Ishikawa (cell line): Measurements from ENCODE around the gene DIAPH1.

Source experiments
- CEBPB ChIP-seq: IDR thresholded peaks from 2 replicates; pipeline ENCODE4 v1.6.1; 2012
- CREB1 ChIP-seq: IDR thresholded peaks from 2 replicates; pipeline ENCODE4 v1.6.1; 2012; ENCODE audit warnings: low read depth
- EGR1 ChIP-seq: IDR thresholded peaks from 2 replicates; pipeline ENCODE4 v1.6.1; 2012
- EP300 ChIP-seq: IDR thresholded peaks from 2 replicates; pipeline ENCODE4 v1.6.1; 2012; ENCODE audit warnings: borderline replicate concordance
- FOXM1 ChIP-seq: IDR thresholded peaks from 2 replicates; pipeline ENCODE4 v1.6.1; 2012; ENCODE audit warnings: low read depth, borderline replicate concordance
- RAD21 ChIP-seq: IDR thresholded peaks from 2 replicates; pipeline ENCODE4 v1.6.1; 2012; ENCODE audit warnings: low read depth
- REST ChIP-seq: IDR thresholded peaks from 2 replicates; pipeline ENCODE4 v1.6.1; 2012; ENCODE audit warnings: low read depth, mild to moderate bottlenecking
- TAF1 ChIP-seq: IDR thresholded peaks from 2 replicates; pipeline ENCODE4 v1.6.1; 2012; ENCODE audit warnings: low read depth, mild to moderate bottlenecking
- TCF12 ChIP-seq: IDR thresholded peaks from 2 replicates; pipeline ENCODE4 v1.6.1; 2012; ENCODE audit warnings: low read depth
- YY1 ChIP-seq: IDR thresholded peaks from 2 replicates; pipeline ENCODE4 v1.6.1; 2012; ENCODE audit warnings: low read depth
- TF ChIP-seq, protein P1 (sequence below): IDR thresholded peaks from 2 replicates; pipeline ENCODE4 v1.6.1; 2012

DNA sequence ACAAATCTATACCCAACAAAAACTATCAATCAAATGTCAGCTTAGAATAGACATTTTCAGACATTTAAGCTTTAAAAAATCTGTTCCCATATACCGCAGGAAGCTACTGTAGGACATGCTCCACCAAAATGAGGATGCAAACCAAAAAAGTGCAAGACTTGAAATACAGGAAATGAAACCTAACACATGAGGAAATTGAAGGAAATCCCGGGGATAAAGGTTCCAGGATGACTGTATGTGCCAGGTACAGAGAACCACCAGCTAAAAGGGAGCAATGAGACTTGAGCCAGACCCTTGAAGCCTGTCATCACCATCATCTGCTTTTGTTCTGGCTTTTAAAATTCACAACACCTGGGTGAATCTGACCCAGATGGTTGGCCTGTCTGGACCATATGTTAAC lies 21.4 kb downstream of the DIAPH1 start:
- TF ChIP-seq FOXM1 (no peak), REST (no peak), YY1 (no peak), EGR1 (no peak), TAF1 (no peak), CEBPB (no peak), EP300 (no peak), RAD21 (no peak), CREB1 (no peak), TCF12 (no peak)
- TF ChIP-seq, protein P1, sequence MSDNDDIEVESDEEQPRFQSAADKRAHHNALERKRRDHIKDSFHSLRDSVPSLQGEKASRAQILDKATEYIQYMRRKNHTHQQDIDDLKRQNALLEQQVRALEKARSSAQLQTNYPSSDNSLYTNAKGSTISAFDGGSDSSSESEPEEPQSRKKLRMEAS: no peak
